Stimulated activated CD8-positive, alpha-beta memory T cell treated with anti-CD3 and anti-CD28 coated beads, Interleukin-12 subunit alpha, Interleukin-12 subunit beta, amount 100 ng/mL, for 1 hour (primary cell): ENCODE results near the gene MAPK11.
"Not testable (repeated sequence)": the region's sequence is repeated elsewhere in the genome, so short reads cannot be mapped to it uniquely, and the experiment has no call there.

ENCODE experiments used
- DNase-seq: peaks from one replicate; pipeline ENCODE4 v3.0.0-alpha.2; 2020; ENCODE audit warnings: low read depth

Gene MAPK11

GRCh38 chr22:50276143-50276542 lies 6.0 kb upstream of the MAPK11 start:
- DNase-seq = no peak

- DNase-seq = no peak
Observed at GRCh38 chr22:50275181-50276055, 5.2 kb upstream of the MAPK11 start.

GRCh38 chr22:50274771-50275170 lies 4.6 kb upstream of the MAPK11 start:
- DNase-seq = no peak

GRCh38 chr22:50274311-50274710 lies 4.1 kb upstream of the MAPK11 start:
- no peak for DNase-seq

GRCh38 chr22:50273781-50274180 lies 3.6 kb upstream of the MAPK11 start:
- DNase-seq = not testable (repeated sequence)

GRCh38 chr22:50273352-50273751 lies 3.2 kb upstream of the MAPK11 start:
- not testable (repeated sequence) for DNase-seq

GRCh38 chr22:50272044-50272802 lies 2.0 kb upstream of the MAPK11 start:
- no peak for DNase-seq

GRCh38 chr22:50271519-50271970 lies 1.4 kb upstream of the MAPK11 start:
- peak; percentile 12 for DNase-seq

GRCh38 chr22:50270666-50271394 lies 650 bp upstream of the MAPK11 start:
- DNase-seq = peak; percentile 35

GRCh38 chr22:50269573-50269969 lies 609 bp downstream of the MAPK11 start:
- no peak for DNase-seq

GRCh38 chr22:50268655-50269113 lies 1.5 kb downstream of the MAPK11 start:
- DNase-seq = no peak

GRCh38 chr22:50267591-50268390 lies 2.4 kb downstream of the MAPK11 start:
- DNase-seq = peak; percentile 24

- no peak for DNase-seq
Observed at GRCh38 chr22:50266994-50267393, 3.2 kb downstream of the MAPK11 start.

GRCh38 chr22:50264946-50265669 lies 5.1 kb downstream of the MAPK11 start:
- no peak for DNase-seq

- DNase-seq = no peak
Observed at GRCh38 chr22:50264104-50264745, 6.0 kb downstream of the MAPK11 start.

- DNase-seq = no peak
Observed at GRCh38 chr22:50262973-50263617, 7.1 kb downstream of the MAPK11 start.

GRCh38 chr22:50262460-50262911 lies 7.7 kb downstream of the MAPK11 start:
- DNase-seq = no peak

- DNase-seq = no peak
Observed at GRCh38 chr22:50261615-50262459, 8.3 kb downstream of the MAPK11 start, which contains the start of gene MAPK12. Gene MAPK12, minus strand, starts transcription at chr22:50261683. Its CDS starts 174 bp downstream, at chr22:50261509.
